MM.1S (cell line): ENCODE data around the gene TYMS.

Experiments used
- DNase-seq: peaks from one replicate; pipeline ENCODE4 v3.0.0-alpha.2; 2015
- H2AFZ ChIP-seq: fragments of 300-600 bp; sonication (generic); 2 replicates; pipeline ENCODE4 v1.6.0; 2016; ENCODE audit warnings: antibody characterized with exemption, low read length
- H3F3A ChIP-seq: fragments of 300-600 bp; sonication (generic); 2 replicates; pipeline ENCODE4 v1.6.1; 2016; ENCODE audit warnings: mild to moderate bottlenecking, antibody characterized with exemption, low read length, moderate library complexity, mixed read lengths; ENCODE audit not compliant: insufficient read depth
- H3K27ac ChIP-seq: fragments of 300-600 bp; sonication (generic); 2 replicates; pipeline ENCODE4 v1.5.1; 2016; ENCODE audit warnings: mild to moderate bottlenecking, low read length
- H3K27me3 ChIP-seq: fragments of 300-600 bp; sonication (generic); replicated peaks from 2 replicates; pipeline ENCODE4 v1.6.0; 2016; ENCODE audit warnings: low read length; ENCODE audit not compliant: insufficient read depth
- H3K36me3 ChIP-seq: fragments of 300-600 bp; sonication (generic); replicated peaks from 2 replicates; pipeline ENCODE4 v1.6.1; 2016; ENCODE audit warnings: mild to moderate bottlenecking, low read length, mixed read lengths; ENCODE audit not compliant: insufficient read depth
- H3K4me1 ChIP-seq: fragments of 300-600 bp; sonication (generic); 2 replicates; pipeline ENCODE4 v1.6.1; 2016; ENCODE audit warnings: low read length, mixed read lengths
- H3K4me2 ChIP-seq: fragments of 300-600 bp; sonication (generic); 2 replicates; pipeline ENCODE4 v1.6.0; 2016; ENCODE audit warnings: low read depth, low read length
- H3K4me3 ChIP-seq: fragments of 300-600 bp; sonication (generic); 2 replicates; pipeline ENCODE4 v1.5.1; 2016; ENCODE audit warnings: low read length, mixed read lengths
- H3K79me2 ChIP-seq: fragments of 300-600 bp; sonication (generic); 2 replicates; pipeline ENCODE4 v1.6.1; 2016; ENCODE audit warnings: mixed run types, low read length, mixed read lengths
- H3K9ac ChIP-seq: fragments of 300-600 bp; sonication (generic); 2 replicates; pipeline ENCODE4 v1.6.1; 2016; ENCODE audit warnings: low read length, mixed read lengths
- H3K9me2 ChIP-seq: fragments of 300-600 bp; sonication (generic); replicated peaks from 2 replicates; pipeline ENCODE4 v1.6.1; 2016; ENCODE audit warnings: mild to moderate bottlenecking, low read length, mixed read lengths; ENCODE audit not compliant: insufficient read depth
- H3K9me3 ChIP-seq: fragments of 300-600 bp; sonication (generic); replicated peaks from 2 replicates; pipeline ENCODE4 v1.6.1; 2016; ENCODE audit warnings: mild to moderate bottlenecking, low read length, mixed read lengths; ENCODE audit not compliant: insufficient read depth
- H4K20me1 ChIP-seq: fragments of 300-600 bp; sonication (generic); 2 replicates; pipeline ENCODE4 v1.6.1; 2016; ENCODE audit warnings: mild to moderate bottlenecking, low read length, moderate library complexity, mixed read lengths; ENCODE audit not compliant: insufficient read depth
- CTCF ChIP-seq: fragments of 300-600 bp; sonication (generic); IDR thresholded peaks from 2 replicates; pipeline ENCODE4 v1.5.1; 2016; ENCODE audit warnings: antibody characterized with exemption, low read length, mixed read lengths
- EZH2 ChIP-seq: fragments of 300-600 bp; sonication (generic); optimal IDR thresholded peaks from 2 replicates; pipeline ENCODE3; 2017; ENCODE audit warnings: low read depth, mild to moderate bottlenecking, antibody characterized with exemption, low read length, mixed read lengths
- EZH2phosphoT487 ChIP-seq: fragments of 300-600 bp; sonication (generic); IDR thresholded peaks from 2 replicates; pipeline ENCODE4 v1.6.1; 2018; ENCODE audit warnings: antibody characterized with exemption, low read length

TYMS gene

GRCh38 chr18:682833-683232 is 25.4 kb downstream of the TYMS start:
- Histone ChIP-seq H3K9ac (no peak overlapping the region), H3K36me3 (no peaks in the 10 kb centered on the region), H3K4me1 (no peaks in the 10 kb centered on the region), H2AFZ (no peak overlapping the region), H3K4me3 (no peak overlapping the region), H3K4me2 (no peak overlapping the region), H3K27me3 (no peaks in the 10 kb centered on the region), H3F3A (no peaks in the 10 kb centered on the region), H4K20me1 (no peaks in the 10 kb centered on the region), H3K27ac (no peak overlapping the region), H3K9me3 (no peaks in the 10 kb centered on the region), H3K9me2 (no peaks in the 10 kb centered on the region), H3K79me2 (no peaks in the 10 kb centered on the region)
- no peak for DNase-seq
- TF ChIP-seq EZH2: no peak
- TF ChIP-seq CTCF: no peak
- TF ChIP-seq EZH2phosphoT487: no peak

- H3K9me2 ChIP-seq: no peaks in the 10 kb centered on the region
- H3K4me1 ChIP-seq: no peaks in the 10 kb centered on the region
- no peak overlapping the region for H3K4me2 ChIP-seq
- no peak for TF ChIP-seq EZH2phosphoT487
- TF ChIP-seq CTCF: no peak
- no peak for TF ChIP-seq EZH2
- no peaks in the 10 kb centered on the region for H4K20me1 ChIP-seq
- no peaks in the 10 kb centered on the region for H3K79me2 ChIP-seq
- no peak for DNase-seq
- H3K27ac ChIP-seq: no peak overlapping the region
- no peak overlapping the region for H3K9ac ChIP-seq
- no peak overlapping the region for H3K4me3 ChIP-seq
- no peak overlapping the region for H2AFZ ChIP-seq
- H3F3A ChIP-seq: no peaks in the 10 kb centered on the region
- no peaks in the 10 kb centered on the region for H3K27me3 ChIP-seq
- no peaks in the 10 kb centered on the region for H3K36me3 ChIP-seq
- no peaks in the 10 kb centered on the region for H3K9me3 ChIP-seq
Observed at GRCh38 chr18:683531-683930, 26.1 kb downstream of the TYMS start.

GRCh38 chr18:685438-685837 is 28.0 kb downstream of the TYMS start:
- H3K79me2 ChIP-seq: no peaks in the 10 kb centered on the region
- no peaks in the 10 kb centered on the region for H3K9me3 ChIP-seq
- no peaks in the 10 kb centered on the region for H4K20me1 ChIP-seq
- H3K27ac ChIP-seq: no peak overlapping the region
- H2AFZ ChIP-seq: no peak overlapping the region
- H3K9me2 ChIP-seq: no peaks in the 10 kb centered on the region
- H3K4me3 ChIP-seq: no peak overlapping the region
- TF ChIP-seq EZH2 (no peak), CTCF (no peak), EZH2phosphoT487 (no peak)
- no peak overlapping the region for H3K4me2 ChIP-seq
- no peaks in the 10 kb centered on the region for H3K27me3 ChIP-seq
- no peaks in the 10 kb centered on the region for H3F3A ChIP-seq
- no peak overlapping the region for H3K9ac ChIP-seq
- H3K36me3 ChIP-seq: no peaks in the 10 kb centered on the region
- DNase-seq: no peak
- H3K4me1 ChIP-seq: no peaks in the 10 kb centered on the region
